OCI-M2 (cell line): ENCODE measurements around the gene THRA.

ENCODE experiments used
- DNase-seq: peaks from one replicate; lab custom pipeline; 2025; ENCODE audit not compliant: unreplicated experiment; lab: John Stamatoyannopoulos, UW

Gene THRA

DNA sequence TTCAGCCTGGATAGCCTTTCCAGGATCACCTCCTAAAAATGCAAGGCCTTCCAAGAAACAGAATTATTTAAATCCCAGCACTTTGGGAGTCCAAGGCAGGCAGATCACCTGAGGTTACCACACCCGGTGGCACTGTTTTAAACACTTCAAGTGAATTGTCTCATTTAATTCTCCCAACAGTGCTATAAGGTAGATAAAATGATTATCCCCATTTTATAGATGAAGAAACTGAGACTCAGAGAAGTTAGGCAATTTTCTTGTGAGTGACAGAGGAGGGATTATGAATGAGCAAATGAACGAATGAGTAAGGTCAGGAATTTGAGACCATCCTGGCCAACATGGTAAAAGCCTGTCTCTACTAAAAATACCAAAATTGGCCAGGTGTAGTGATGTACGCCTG lies 16.8 kb downstream of the THRA start:
- DNase-seq: no peak

- DNase-seq: no peak
These were observed 21.7 kb downstream of the THRA start for GRCh38 chr17:40084477-40084876.

GRCh38 chr17:40086150-40087044 lies 23.6 kb downstream of the THRA start:
- no peak for DNase-seq

DNA sequence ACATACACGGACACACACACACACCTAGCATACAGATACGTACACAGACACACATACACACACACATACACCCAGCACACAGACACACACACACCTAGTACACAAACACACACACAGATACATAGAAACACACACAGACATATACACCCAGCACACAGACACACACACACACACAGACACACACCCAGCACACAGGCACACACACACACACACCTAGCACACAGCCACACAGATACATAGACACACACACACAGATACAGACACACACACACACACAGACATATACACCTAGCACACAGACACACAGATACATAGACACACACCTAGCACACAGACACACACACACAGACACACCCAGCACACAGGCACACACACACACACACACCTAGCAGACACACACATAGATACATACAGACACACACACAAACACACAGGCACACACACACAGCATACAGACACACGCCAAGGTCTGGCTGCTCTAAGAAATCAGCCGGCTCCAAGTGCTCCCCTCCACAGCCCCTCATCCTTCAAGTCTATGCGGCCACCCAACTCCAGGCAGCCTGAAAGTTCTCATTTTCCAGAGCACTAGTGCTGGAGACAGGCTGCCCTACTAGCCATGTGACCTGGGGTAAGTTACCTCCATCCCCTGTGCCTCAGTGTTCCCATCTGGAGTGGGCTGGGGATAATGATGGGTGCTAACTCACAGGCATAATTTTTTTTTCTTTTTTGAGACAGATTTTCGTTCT lies 24.5 kb downstream of the THRA start:
- no peak for DNase-seq

DNA sequence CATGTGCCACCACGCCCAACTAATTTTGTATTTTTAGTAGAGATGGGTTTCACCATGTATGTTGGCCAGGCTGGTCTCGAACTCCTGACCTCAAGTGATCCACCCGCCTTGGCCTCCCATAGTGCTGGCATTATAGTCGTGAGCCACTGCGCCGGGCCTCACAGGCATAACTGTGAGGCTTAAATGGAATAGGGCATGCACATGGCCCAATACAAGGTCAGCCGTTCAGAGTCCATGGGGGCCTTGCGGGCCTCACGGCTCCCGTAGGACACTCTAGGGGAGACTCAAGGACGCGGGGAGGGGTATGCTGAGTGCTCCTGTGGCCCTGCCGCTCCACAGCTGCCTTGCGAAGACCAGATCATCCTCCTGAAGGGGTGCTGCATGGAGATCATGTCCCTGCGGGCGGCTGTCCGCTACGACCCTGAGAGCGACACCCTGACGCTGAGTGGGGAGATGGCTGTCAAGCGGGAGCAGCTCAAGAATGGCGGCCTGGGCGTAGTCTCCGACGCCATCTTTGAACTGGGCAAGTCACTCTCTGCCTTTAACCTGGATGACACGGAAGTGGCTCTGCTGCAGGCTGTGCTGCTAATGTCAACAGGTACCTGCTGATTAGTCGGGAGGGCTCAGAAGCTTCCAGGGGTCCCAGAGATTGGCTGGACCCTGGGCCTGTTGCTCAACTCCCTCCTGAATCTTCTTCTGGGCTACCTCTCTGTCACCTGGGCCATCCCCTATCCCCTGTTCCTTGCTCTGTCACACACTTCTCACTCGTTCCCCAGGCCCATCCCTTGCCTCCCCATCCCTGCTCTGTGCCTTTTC lies 25.3 kb downstream of the THRA start:
- no peak for DNase-seq

- no peak for DNase-seq
These were observed 26.5 kb downstream of the THRA start for GRCh38 chr17:40089077-40089895.

- DNase-seq: no peak
These were observed 27.7 kb downstream of the THRA start for GRCh38 chr17:40090237-40091119.

GRCh38 chr17:40091691-40092397 lies 29.1 kb downstream of the THRA start:
- DNase-seq: no peak

DNA sequence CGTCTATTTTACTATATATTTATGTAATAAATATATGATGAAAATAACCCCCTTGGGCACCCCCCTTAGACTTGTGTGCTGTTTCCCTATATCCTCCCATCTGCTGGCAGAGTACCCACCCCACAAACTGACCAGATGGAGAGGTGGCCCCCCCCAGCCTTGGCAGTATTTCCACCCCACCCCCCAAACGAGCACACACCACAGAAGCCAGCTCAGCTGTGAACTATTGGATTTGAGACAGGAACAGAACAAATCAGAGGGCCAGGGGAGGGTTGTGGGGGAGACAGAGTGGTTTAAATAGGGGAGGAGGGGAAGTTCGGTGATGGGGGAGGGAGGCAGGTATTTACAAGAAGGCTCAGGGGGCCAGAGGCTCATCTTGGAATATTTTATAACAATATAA lies 29.8 kb downstream of the THRA start:
- no peak for DNase-seq

DNA sequence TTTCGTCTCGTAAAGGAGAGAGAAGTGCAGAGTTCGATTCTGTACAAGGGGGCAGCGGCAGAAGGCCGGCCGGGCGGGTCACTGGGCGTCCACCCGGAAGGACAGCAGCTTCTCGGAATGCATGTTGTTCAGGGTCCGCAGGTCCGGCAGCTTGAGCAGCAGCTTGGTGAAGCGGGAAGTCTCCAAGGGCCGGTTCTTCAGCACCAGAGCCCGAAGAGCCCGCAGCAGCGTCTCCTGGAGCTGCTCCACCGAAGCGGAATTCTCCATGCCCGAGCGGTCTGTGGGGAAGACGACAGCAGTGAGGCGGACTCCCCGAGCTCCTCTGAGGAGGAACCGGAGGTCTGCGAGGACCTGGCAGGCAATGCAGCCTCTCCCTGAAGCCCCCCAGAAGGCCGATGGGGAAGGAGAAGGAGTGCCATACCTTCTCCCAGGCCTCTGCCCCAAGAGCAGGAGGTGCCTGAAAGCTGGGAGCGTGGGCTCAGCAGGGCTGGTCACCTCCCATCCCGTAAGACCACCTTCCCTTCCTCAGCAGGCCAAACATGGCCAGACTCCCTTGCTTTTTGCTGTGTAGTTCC lies 30.3 kb downstream of the THRA start:
- no peak for DNase-seq

GRCh38 chr17:40093580-40094201 lies 30.9 kb downstream of the THRA start:
- no peak for DNase-seq

DNA sequence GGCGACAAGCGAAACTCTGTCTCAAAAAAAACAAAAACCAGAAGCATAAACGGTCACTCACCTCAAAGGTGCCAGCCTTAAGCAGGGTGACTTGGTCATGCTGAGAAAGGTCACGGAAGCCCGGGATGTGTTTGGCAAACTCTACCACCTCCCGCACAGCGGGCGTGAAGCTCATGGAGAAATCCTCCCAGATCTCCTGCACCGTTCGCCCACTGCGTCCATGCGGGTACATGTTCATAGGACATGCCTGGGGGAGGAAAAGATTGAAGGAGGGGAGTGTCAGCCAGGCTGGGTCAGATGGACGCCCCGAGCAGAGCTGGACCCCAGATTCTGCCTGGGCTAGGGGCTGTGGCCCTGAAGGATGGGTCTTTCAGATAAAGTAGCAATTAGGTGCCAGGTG lies 32.1 kb downstream of the THRA start:
- no peak for DNase-seq

GRCh38 chr17:40095351-40095943 lies 32.7 kb downstream of the THRA start:
- no peak for DNase-seq

- DNase-seq: no peak
These were observed 33.4 kb downstream of the THRA start for GRCh38 chr17:40095944-40096791.

DNA sequence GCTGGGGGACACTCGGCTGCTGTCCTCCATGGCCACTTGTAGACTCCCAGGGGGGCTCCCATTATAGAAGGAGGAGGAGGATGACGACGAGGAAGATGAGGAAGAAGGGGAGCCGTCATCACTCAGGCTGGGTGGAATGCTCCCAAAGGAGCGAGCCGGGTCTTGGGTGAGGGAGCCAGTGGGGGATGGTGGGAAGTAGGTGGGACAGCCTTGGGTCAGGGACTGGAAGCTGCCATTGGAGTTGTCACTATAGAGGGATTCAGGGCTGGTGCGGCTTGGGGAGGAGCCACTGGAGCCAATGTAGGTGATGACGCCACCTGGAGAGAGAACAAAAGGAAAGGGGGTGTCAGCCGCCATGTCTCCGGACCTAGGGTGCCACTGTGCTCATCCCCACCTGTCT lies 34.3 kb downstream of the THRA start:
- no peak for DNase-seq

GRCh38 chr17:40097931-40098845 lies 35.4 kb downstream of the THRA start:
- DNase-seq: no peak
